MCF 10A (cell line): ENCODE results near the gene OR52N5. TPM values are rescaled to one million over a fixed set of nuclear protein-coding genes. Genes with fewer than 3 reads are reported as not detected.

Source experiments
- Bru-seq: library from RNA; stranded (reverse); fragments of 400-500 nt; gene quantifications from one replicate; lab custom pipeline; 2021; lab: Mats Ljungman, UMichigan
- BruChase-seq, 2 experiments: library from RNA; stranded (reverse); fragments of 400-500 nt; gene quantifications; one replicate each; lab custom pipeline; 2021; lab: Mats Ljungman, UMichigan
- BruUV-seq: library from RNA; stranded (reverse); fragments of 400-500 nt; replicated peaks from 2 replicates; lab custom pipeline; 2021; lab: Mats Ljungman, UMichigan
- CTCF ChIA-PET: fragments of 300-600 bp; sonication (Branson Sonifier 250); formaldehyde crosslinking; extraction: SDS; loops from one replicate; lab custom pipeline; 2021; ENCODE audit warnings: antibody characterized with exemption, inconsistent platforms; lab: Yijun Ruan, JAX
- POLR2A ChIA-PET: fragments of 300-600, 350-650 bp; sonication (Branson Sonifier 250); formaldehyde crosslinking; extraction: SDS; loops from one replicate; lab custom pipeline; 2020; ENCODE audit warnings: antibody characterized with exemption, inconsistent platforms; lab: Yijun Ruan, JAX
- DNase-seq: peaks from one replicate; pipeline ENCODE4 v3.0.0-alpha.2; 2018; ENCODE audit not compliant: unreplicated experiment
- H3K27ac Mint-ChIP-seq: one replicate; pipeline ENCODE4 v1.8.0; 2022; ENCODE audit warnings: mild to moderate bottlenecking, low read depth, mixed read lengths; ENCODE audit not compliant: unreplicated experiment
- H3K27me3 Mint-ChIP-seq: one replicate; pipeline ENCODE4 v1.8.0; 2022; ENCODE audit warnings: mixed read lengths; ENCODE audit not compliant: insufficient read depth, unreplicated experiment
- H3K36me3 Mint-ChIP-seq: one replicate; pipeline ENCODE4 v1.8.0; 2022; ENCODE audit warnings: mild to moderate bottlenecking, moderate library complexity, mixed read lengths; ENCODE audit not compliant: insufficient read depth, unreplicated experiment
- H3K4me1 Mint-ChIP-seq: one replicate; pipeline ENCODE4 v1.8.0; 2022; ENCODE audit warnings: mixed read lengths; ENCODE audit not compliant: insufficient read depth, unreplicated experiment
- H3K4me3 Mint-ChIP-seq: one replicate; pipeline ENCODE4 v1.8.0; 2022; ENCODE audit warnings: mild to moderate bottlenecking, moderate library complexity, mixed read lengths; ENCODE audit not compliant: unreplicated experiment
- H3K9me3 Mint-ChIP-seq: one replicate; pipeline ENCODE4 v1.8.0; 2022; ENCODE audit warnings: mixed read lengths; ENCODE audit not compliant: unreplicated experiment
- intact Hi-C: fragments of 100-400 bp; cut with micrococcal nuclease; formaldehyde crosslinking; loops from 2 replicates; pipeline ENCODE4 v1.14.1; 2022
- long read RNA-seq: library from polyadenylated mRNA; stranded (forward); transcript quantifications from one replicate; pipeline ENCODE4 v2.0.0, GENCODE V29; 2022
- total RNA-seq: library from RNA; stranded (reverse); gene quantifications from 2 replicates; pipeline ENCODE4 v1.2.3, GENCODE V29; 2022
- TF ChIP-seq, protein P1 (sequence below): fragments of 200-600 bp; IDR thresholded peaks from one replicate; pipeline ENCODE4 v1.8.0; 2022; ENCODE audit warnings: antibody characterized with exemption, mild to moderate bottlenecking; ENCODE audit not compliant: unreplicated experiment

The OR52N5 gene
- not detected in 2 replicates for total RNA-seq
- Bru-seq, nascent RNA: not detected
- BruChase-seq, experiment 1, labeled RNA remaining after a 6-hour chase: not detected
- not detected for BruChase-seq, experiment 2, labeled RNA remaining after a 2-hour chase
- long read RNA-seq: 0 reads

DNA sequence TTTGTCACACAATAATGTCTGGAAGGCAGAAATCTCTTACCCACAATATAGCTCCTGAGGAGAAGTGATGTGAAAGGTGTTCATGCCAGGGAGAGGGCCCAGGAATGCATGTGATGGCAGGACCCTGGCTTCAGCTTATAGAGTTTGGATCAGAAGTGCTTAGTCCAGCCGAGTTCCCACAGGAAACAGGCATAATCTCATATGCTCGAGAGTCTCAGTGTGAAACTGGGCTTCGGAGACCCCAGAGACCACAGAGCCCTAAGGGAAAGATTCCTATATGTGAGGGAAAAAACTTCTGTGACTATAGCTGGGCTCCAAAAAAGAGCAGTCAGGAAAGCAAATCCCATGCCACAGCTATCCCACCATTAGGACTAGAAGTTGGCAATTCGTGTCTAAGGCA lies at the start of gene OR52N5:
OR52N5 (minus strand) TSS at position 101 of the 400 bp plus-strand sequence. CDS start 4,721 bp downstream, outside the sequence.
- Mint-ChIP-seq H3K27me3 (peaks cover 50% of the 10 kb centered on the region), H3K36me3 (no peaks in the 10 kb centered on the region), H3K27ac (no peak within 1 kb of the TSS), H3K4me1 (no peaks in the 10 kb centered on the region), H3K4me3 (no peak within 1 kb of the TSS), H3K9me3 (no peaks in the 10 kb centered on the region)
- TF ChIP-seq, protein P1, sequence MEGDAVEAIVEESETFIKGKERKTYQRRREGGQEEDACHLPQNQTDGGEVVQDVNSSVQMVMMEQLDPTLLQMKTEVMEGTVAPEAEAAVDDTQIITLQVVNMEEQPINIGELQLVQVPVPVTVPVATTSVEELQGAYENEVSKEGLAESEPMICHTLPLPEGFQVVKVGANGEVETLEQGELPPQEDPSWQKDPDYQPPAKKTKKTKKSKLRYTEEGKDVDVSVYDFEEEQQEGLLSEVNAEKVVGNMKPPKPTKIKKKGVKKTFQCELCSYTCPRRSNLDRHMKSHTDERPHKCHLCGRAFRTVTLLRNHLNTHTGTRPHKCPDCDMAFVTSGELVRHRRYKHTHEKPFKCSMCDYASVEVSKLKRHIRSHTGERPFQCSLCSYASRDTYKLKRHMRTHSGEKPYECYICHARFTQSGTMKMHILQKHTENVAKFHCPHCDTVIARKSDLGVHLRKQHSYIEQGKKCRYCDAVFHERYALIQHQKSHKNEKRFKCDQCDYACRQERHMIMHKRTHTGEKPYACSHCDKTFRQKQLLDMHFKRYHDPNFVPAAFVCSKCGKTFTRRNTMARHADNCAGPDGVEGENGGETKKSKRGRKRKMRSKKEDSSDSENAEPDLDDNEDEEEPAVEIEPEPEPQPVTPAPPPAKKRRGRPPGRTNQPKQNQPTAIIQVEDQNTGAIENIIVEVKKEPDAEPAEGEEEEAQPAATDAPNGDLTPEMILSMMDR: no peak
- CTCF ChIA-PET: interaction anchor here (1.9 kb wide), 1 partner anchor 70 kb away, joined by 3 read pairs; no protein-coding TSS in a partner anchor
- no peak for DNase-seq
- POLR2A ChIA-PET: no interaction called here
- no TSS peak for BruUV-seq
- intact Hi-C loops: no loop called here

DNA sequence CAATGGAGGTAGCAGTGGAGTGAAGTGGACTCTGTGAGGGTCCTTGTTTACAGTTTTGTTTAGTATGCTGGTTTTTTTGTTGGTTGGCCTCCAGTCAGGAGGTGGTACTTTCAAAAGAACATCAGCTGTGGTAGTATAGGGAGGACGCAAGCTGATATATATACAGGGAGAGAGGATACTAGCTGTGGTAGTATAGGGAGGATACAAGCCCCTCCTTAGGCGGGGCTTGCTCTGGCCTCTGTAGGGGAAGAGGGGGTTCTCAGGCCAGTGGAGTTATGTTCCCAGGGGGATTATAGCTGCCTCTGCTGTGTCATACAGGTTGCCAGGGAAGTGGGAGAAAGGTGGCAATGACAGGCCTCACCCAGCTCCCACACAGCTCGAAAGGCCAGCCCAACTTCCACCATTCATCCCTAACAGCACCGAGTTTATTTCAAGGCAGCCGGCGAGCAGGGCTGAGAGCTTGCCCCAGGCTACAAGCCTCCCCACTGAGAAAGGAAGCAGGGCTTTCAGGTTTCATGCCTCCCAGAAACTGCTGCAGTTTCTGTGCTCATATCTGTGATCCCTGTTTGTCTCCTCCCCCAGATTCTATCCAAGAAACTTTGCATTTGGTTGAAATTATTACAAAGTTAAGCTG lies 48.2 kb upstream of the OR52N5 start:
- TF ChIP-seq, protein P1: no peak
- Mint-ChIP-seq H3K27me3 (no peaks in the 10 kb centered on the region), H3K27ac (no peak overlapping the region), H3K36me3 (no peaks in the 10 kb centered on the region), H3K4me1 (no peaks in the 10 kb centered on the region), H3K4me3 (no peak overlapping the region), H3K9me3 (no peaks in the 10 kb centered on the region)
- intact Hi-C loops: no loop called here
- no peak for DNase-seq
- no TSS peak for BruUV-seq
- CTCF ChIA-PET: no interaction called here
- POLR2A ChIA-PET: interaction anchor here (0.7 kb wide), 1 partner anchor 33 kb away, joined by 3 read pairs; no protein-coding TSS in a partner anchor

DNA sequence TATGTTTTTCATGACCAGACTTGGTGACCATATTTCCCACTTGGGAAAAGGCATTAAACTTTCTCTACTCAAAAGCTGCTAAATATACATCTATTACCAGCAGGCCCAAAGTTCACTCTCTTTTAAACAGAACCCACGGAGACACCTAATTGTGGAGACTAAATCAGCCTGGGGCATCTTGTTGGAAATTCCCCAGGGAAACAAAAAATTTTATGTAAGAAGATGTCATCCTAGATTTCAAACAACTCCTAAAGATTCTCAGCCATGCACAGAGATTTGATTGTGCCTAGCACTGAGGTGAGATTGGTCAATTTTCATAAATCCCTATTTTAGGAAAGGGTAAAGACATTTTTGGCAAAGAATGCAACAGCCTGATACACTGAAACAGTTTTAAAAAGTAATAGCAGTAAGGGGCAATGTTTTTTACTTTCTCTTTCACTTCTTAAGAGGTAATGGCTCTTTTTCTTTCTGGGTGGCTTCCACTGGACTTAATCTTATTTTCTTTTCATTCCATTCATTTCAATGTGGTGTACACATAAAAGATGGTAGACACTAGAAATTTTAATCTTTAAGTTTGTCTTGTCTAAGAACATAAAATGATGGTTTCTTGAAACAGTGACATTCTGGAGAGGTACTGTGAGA lies 35.2 kb upstream of the OR52N5 start:
- TF ChIP-seq, protein P1: no peak
- CTCF ChIA-PET: no interaction called here
- Mint-ChIP-seq H3K27ac (no peak overlapping the region), H3K4me1 (peaks cover 4% of the 10 kb centered on the region), H3K9me3 (no peaks in the 10 kb centered on the region), H3K27me3 (peaks cover 48% of the 10 kb centered on the region), H3K36me3 (no peaks in the 10 kb centered on the region), H3K4me3 (no peak overlapping the region)
- intact Hi-C loops: no loop called here
- no peak for DNase-seq
- no TSS peak for BruUV-seq
- POLR2A ChIA-PET: no interaction called here

DNA sequence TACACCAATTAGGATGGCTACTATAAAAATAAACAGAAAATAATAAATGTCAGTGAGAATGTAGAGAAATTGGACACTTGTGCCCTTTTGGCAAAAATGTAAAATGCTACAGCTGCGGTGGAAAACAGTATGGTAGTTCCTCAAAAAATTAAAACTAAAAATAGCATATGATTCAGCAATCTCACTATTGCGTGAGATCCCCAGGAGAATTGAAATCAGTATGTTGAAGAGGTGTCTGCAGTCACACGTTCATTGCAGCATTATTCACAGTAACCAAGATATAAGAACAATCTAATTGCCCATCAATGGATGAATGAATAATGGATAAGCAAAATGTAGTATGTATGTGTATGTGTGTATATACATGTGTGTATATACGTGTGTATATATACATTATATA lies 32.4 kb upstream of the OR52N5 start:
- H3K9me3 Mint-ChIP-seq: no peaks in the 10 kb centered on the region

More for the DNA sequence above, 32.4 kb upstream of the OR52N5 start:
- TF ChIP-seq, protein P1: no peak
- Mint-ChIP-seq H3K36me3 (no peaks in the 10 kb centered on the region), H3K27ac (no peak overlapping the region), H3K4me3 (no peak overlapping the region), H3K4me1 (peaks cover 4% of the 10 kb centered on the region), H3K27me3 (peaks cover 64% of the 10 kb centered on the region)
- CTCF ChIA-PET: no interaction called here
- intact Hi-C loops: no loop called here
- DNase-seq: no peak
- no TSS peak for BruUV-seq
- POLR2A ChIA-PET: no interaction called here
